GM12878 (cell line): ENCODE results near the gene SETD2. TPM values are rescaled to one million over a fixed set of nuclear protein-coding genes. Genes with fewer than 3 reads are reported as not detected.

Experiments
- CHD4 ChIP-seq: fragments of 200-600 bp; sonication (generic); IDR thresholded peaks from 2 replicates; pipeline ENCODE4 v1.6.1; 2016; ENCODE audit warnings: mild to moderate bottlenecking
- CREB1 ChIP-seq: IDR thresholded peaks from 2 replicates; pipeline ENCODE4 v1.6.1; 2012; ENCODE audit warnings: low read depth, mild to moderate bottlenecking, inconsistent platforms
- SPI1 ChIP-seq: IDR thresholded peaks from 2 replicates; pipeline ENCODE4 v1.6.1; 2011; ENCODE audit warnings: low read depth, mild to moderate bottlenecking, low read length, moderate library complexity, borderline replicate concordance; ENCODE audit not compliant: insufficient read depth
- SREBF2 ChIP-seq: IDR thresholded peaks from 2 replicates; pipeline ENCODE4 v1.6.1; 2012; ENCODE audit warnings: mild to moderate bottlenecking, low read length
- ZBTB11 ChIP-seq: fragments of 450-650 bp; formaldehyde crosslinking; IDR thresholded peaks from 2 replicates; pipeline ENCODE4 v1.5.0; 2022; ENCODE audit warnings: mild to moderate bottlenecking, missing genetic modification characterization
- ZNF622 ChIP-seq: fragments of 450-650 bp; IDR thresholded peaks from 2 replicates; pipeline ENCODE4 v1.6.1; 2017; ENCODE audit warnings: mild to moderate bottlenecking, inconsistent platforms
- ZZZ3 ChIP-seq: IDR thresholded peaks from 2 replicates; pipeline ENCODE4 v1.6.1; 2011; ENCODE audit warnings: low read depth; ENCODE audit not compliant: control insufficient read depth, insufficient read length
- polyA plus RNA-seq, 11 experiments: library from polyadenylated mRNA; depleted of rRNA in 4 of 11; unstranded in 6 of 11; stranded (reverse) in 5 of 11; fragments of >200 nt; fragmentation: Nextera tagmentation in 4 of 11; fragmentation: Illumina TruSeq in 1 of 11; extraction: Ambion mirVana in 4 of 11; extraction: Trizol in 1 of 11; gene quantifications; 1 replicate in 1 of 11; 2 replicates in 10 of 11; pipeline versions ENCODE4 v1.2.1 to v1.2.3, GENCODE V29; 2011 to 2016; ENCODE audit warnings: inconsistent platforms in 2 of 11, missing spikeins in 2 of 11, low read depth in 1 of 11
- total RNA-seq, 4 experiments: library from RNA; depleted of rRNA in 3 of 4; stranded (reverse); fragments of >200 nt in 3 of 4; fragmentation: Illumina TruSeq in 1 of 4; extraction: Trizol in 1 of 4; gene quantifications; 2 replicates each; pipeline versions ENCODE4 v1.2.1 to v1.2.3, GENCODE V29; 2013 to 2021
- TF ChIP-seq, protein P1 (sequence below): fragments of 450-650 bp; IDR thresholded peaks from 2 replicates; pipeline ENCODE4 v1.6.1; 2017; ENCODE audit warnings: mild to moderate bottlenecking

SETD2 gene
- total and polyA plus RNA-seq, 10 of the 15 experiments (the other 5 are each of a cell fraction or from before 2014, with no cell fraction given): 8.4 to 44.9 (median 24.5) TPM

- TF ChIP-seq, protein P1, sequence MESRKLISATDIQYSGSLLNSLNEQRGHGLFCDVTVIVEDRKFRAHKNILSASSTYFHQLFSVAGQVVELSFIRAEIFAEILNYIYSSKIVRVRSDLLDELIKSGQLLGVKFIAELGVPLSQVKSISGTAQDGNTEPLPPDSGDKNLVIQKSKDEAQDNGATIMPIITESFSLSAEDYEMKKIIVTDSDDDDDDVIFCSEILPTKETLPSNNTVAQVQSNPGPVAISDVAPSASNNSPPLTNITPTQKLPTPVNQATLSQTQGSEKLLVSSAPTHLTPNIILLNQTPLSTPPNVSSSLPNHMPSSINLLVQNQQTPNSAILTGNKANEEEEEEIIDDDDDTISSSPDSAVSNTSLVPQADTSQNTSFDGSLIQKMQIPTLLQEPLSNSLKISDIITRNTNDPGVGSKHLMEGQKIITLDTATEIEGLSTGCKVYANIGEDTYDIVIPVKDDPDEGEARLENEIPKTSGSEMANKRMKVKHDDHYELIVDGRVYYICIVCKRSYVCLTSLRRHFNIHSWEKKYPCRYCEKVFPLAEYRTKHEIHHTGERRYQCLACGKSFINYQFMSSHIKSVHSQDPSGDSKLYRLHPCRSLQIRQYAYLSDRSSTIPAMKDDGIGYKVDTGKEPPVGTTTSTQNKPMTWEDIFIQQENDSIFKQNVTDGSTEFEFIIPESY: no peak
- TF ChIP-seq ZZZ3: no peak
- TF ChIP-seq ZNF622: no peak
- TF ChIP-seq SREBF2: no peak
- TF ChIP-seq ZBTB11: no peak
- TF ChIP-seq CHD4: no peak
- TF ChIP-seq CREB1: no peak
- no peak for TF ChIP-seq SPI1
- TF ChIP-seq, all 136 proteins: peak for 0
These were observed 77.8 kb downstream of the SETD2 start (continued) for GRCh38 chr3:47086071-47086470.
